ENCODE data around the gene ARVCF.
A peak's percentile ranks its signal among the peaks of the same experiment; 100 is the strongest.

DNA sequence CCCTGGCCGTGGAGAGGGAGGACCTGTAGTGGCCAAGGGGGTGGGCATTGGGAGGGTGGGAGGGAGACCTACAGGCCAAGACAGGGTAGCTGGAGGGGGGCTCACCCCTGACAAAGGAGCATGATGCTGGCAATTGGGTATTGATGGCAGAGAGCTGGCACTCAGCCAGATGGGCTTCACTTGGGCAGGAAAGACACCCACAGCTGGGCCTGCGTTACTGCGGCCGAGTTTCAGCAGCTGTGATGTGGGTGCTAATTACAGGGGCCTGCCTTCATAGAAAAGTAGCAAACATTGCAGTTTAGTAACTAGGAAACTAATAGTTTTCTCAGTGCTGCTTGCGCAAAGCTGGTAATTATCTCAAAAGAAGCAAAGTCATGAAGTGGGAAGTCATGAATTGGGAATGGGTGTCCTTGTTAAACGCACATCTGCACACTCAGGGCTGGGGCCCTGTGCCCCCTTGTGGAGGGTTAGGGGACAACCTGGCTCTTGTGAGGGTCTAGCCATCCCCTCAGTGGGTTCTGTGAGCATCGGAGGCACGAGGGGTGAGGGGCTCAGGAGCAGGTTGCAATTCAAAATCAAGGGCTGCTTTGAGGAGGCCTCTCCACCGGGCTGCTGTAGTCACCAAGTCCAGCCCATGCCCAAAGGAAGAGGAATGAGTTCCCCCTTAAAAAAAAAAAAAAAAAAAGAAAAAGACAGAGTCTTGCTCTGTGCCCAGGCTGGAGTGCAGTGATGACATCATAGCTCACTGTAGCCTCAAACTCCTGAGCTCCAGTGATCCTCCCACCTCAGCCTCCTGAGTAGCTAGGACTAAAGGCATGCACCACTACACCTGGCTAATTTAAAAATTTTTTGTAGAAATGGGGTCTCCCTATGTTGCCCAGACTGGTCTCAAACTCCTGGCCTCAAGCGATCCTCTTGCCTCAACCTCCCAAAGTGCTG, 50.6 kb downstream of the ARVCF start:
- TF ChIP-seq, protein P1, sequence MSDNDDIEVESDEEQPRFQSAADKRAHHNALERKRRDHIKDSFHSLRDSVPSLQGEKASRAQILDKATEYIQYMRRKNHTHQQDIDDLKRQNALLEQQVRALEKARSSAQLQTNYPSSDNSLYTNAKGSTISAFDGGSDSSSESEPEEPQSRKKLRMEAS (IDR thresholded peaks at IDR 0.05) = no peak
- TF ChIP-seq POLR2AphosphoS5 (IDR thresholded peaks at IDR 0.05; ENCODE audit: low read depth, low read length) = no peak
- TF ChIP-seq POLR2A (IDR thresholded peaks at IDR 0.05; ENCODE audit: control extremely low read depth in 1 of 2, low read depth in 2 of 2, low read length in 2 of 2) = no peak
- TF ChIP-seq EP300 (IDR thresholded peaks at IDR 0.05; ENCODE audit: borderline replicate concordance in 1 of 2, low read depth in 2 of 2, low read length in 2 of 2) = no peak
- no peak for TF ChIP-seq PHF8 (conservative IDR thresholded peaks at IDR 0.05; ENCODE audit: low read depth, low read length)
- no peak for TF ChIP-seq POU5F1 (IDR thresholded peaks at IDR 0.05; ENCODE audit: low read depth, low read length)
- TF ChIP-seq CREB1 (IDR thresholded peaks at IDR 0.05) = no peak
- no peak for TF ChIP-seq RNF2 (IDR thresholded peaks at IDR 0.05; ENCODE audit: borderline replicate concordance, low read depth, low read length, missing control alignments, poor library complexity, severe bottlenecking)
- 0 out of 2 replicates have a peak, but pooled peaks have one; percentile 36 for TF ChIP-seq GABPA (IDR thresholded peaks at IDR 0.05; ENCODE audit: borderline replicate concordance, insufficient read depth, low read length)
- TF ChIP-seq, protein P2, sequence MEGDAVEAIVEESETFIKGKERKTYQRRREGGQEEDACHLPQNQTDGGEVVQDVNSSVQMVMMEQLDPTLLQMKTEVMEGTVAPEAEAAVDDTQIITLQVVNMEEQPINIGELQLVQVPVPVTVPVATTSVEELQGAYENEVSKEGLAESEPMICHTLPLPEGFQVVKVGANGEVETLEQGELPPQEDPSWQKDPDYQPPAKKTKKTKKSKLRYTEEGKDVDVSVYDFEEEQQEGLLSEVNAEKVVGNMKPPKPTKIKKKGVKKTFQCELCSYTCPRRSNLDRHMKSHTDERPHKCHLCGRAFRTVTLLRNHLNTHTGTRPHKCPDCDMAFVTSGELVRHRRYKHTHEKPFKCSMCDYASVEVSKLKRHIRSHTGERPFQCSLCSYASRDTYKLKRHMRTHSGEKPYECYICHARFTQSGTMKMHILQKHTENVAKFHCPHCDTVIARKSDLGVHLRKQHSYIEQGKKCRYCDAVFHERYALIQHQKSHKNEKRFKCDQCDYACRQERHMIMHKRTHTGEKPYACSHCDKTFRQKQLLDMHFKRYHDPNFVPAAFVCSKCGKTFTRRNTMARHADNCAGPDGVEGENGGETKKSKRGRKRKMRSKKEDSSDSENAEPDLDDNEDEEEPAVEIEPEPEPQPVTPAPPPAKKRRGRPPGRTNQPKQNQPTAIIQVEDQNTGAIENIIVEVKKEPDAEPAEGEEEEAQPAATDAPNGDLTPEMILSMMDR (IDR thresholded peaks at IDR 0.05; ENCODE audit: control extremely low read depth in 1 of 3, insufficient read depth in 1 of 3, low read depth in 1 of 3, low read length in 3 of 3) = peak; percentile 74 to 84 (median 82)
